KMS-11 (cell line): ENCODE measurements around the gene VWA3A.

Source experiments
- H2AFZ ChIP-seq: fragments of 200-600 bp; sonication (generic); 2 replicates; pipeline ENCODE4 v1.6.1; 2016; ENCODE audit warnings: antibody characterized with exemption, mixed run types, low read depth
- H3K27ac ChIP-seq: fragments of 200-600 bp; sonication (generic); 2 replicates; pipeline ENCODE4 v1.6.1; 2016; ENCODE audit warnings: mild to moderate bottlenecking, mixed run types
- H3K27me3 ChIP-seq: fragments of 200-600 bp; sonication (generic); 2 replicates; pipeline ENCODE4 v1.6.1; 2017; ENCODE audit warnings: mild to moderate bottlenecking, low read depth, mixed run types, moderate library complexity; ENCODE audit not compliant: insufficient read depth
- H3K36me3 ChIP-seq: fragments of 200-600 bp; sonication (generic); 2 replicates; pipeline ENCODE4 v1.6.1; 2017; ENCODE audit warnings: mild to moderate bottlenecking, mixed run types; ENCODE audit not compliant: insufficient read depth
- H3K4me1 ChIP-seq: fragments of 200-600 bp; sonication (generic); 2 replicates; pipeline ENCODE4 v1.6.1; 2016; ENCODE audit warnings: mild to moderate bottlenecking, low read depth, mixed run types; ENCODE audit not compliant: poor library complexity, severe bottlenecking
- H3K4me2 ChIP-seq: fragments of 200-600 bp; sonication (generic); 2 replicates; pipeline ENCODE4 v1.7.0; 2016; ENCODE audit warnings: mild to moderate bottlenecking, mixed run types
- H3K4me3 ChIP-seq: fragments of 200-600 bp; sonication (generic); IDR thresholded peaks from 2 replicates; pipeline ENCODE4 v1.6.1; 2017; ENCODE audit warnings: low read depth, low read length, mixed read lengths; ENCODE audit not compliant: insufficient read depth
- H3K79me2 ChIP-seq: fragments of 200-600 bp; sonication (generic); 2 replicates; pipeline ENCODE4 v1.6.1; 2016; ENCODE audit warnings: low read depth, mixed run types; ENCODE audit not compliant: insufficient read depth
- H3K9ac ChIP-seq: fragments of 200-600 bp; sonication (generic); 2 replicates; pipeline ENCODE4 v1.6.1; 2016; ENCODE audit warnings: mild to moderate bottlenecking, mixed run types
- H4K20me1 ChIP-seq: fragments of 200-600 bp; sonication (generic); 2 replicates; pipeline ENCODE4 v1.6.1; 2016; ENCODE audit warnings: mild to moderate bottlenecking, mixed run types; ENCODE audit not compliant: insufficient read depth
- CTCF ChIP-seq: fragments of 200-600 bp; sonication (generic); conservative IDR thresholded peaks from 2 replicates; pipeline ENCODE4 v1.6.1; 2017; ENCODE audit warnings: low read depth, mild to moderate bottlenecking, antibody characterized with exemption, low read length, moderate library complexity, mixed read lengths

The VWA3A gene

DNA sequence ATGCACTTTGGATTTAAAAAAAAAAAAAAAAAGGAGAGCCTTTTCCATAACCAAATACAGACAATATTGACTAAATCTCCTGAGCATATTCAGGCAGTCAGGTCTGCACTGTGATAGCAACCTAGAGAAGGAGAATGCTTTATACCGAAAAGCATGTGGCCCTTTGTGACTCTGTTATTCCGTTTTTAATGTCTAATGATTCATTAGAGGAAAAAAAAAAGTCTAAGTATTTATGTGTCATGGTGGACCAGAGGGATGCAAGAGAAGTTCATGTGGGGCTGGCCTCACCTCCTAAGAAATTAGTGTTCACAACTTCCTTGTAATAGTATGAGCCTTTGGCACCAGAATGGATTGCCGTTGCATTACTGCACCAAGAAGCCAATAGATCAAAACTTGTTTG lies 11.3 kb upstream of the VWA3A start:
- no peak overlapping the region for H2AFZ ChIP-seq
- no peaks in the 10 kb centered on the region for H3K27me3 ChIP-seq
- no peak overlapping the region for H3K27ac ChIP-seq
- H3K4me2 ChIP-seq = no peak overlapping the region
- no peak overlapping the region for H3K4me3 ChIP-seq
- no peak overlapping the region for H3K9ac ChIP-seq
- no peaks in the 10 kb centered on the region for H3K4me1 ChIP-seq
- no peak for TF ChIP-seq CTCF
- H3K36me3 ChIP-seq = no peaks in the 10 kb centered on the region
- H3K79me2 ChIP-seq = no peaks in the 10 kb centered on the region
- H4K20me1 ChIP-seq = no peaks in the 10 kb centered on the region

GRCh38 chr16:22086440-22086839 lies 5.9 kb upstream of the VWA3A start:
- Histone ChIP-seq H3K4me1 (no peaks in the 10 kb centered on the region), H4K20me1 (no peaks in the 10 kb centered on the region), H3K27me3 (no peaks in the 10 kb centered on the region), H3K4me3 (no peak overlapping the region), H3K4me2 (no peak overlapping the region), H3K9ac (no peak overlapping the region), H2AFZ (no peak overlapping the region), H3K36me3 (no peaks in the 10 kb centered on the region), H3K27ac (no peak overlapping the region), H3K79me2 (no peaks in the 10 kb centered on the region)
- no peak for TF ChIP-seq CTCF

- H3K4me3 ChIP-seq = no peak overlapping the region
- no peaks in the 10 kb centered on the region for H3K27me3 ChIP-seq
- TF ChIP-seq CTCF = no peak
- no peak overlapping the region for H3K9ac ChIP-seq
- no peaks in the 10 kb centered on the region for H3K79me2 ChIP-seq
- no peak overlapping the region for H3K4me2 ChIP-seq
- H3K36me3 ChIP-seq = no peaks in the 10 kb centered on the region
- H4K20me1 ChIP-seq = no peaks in the 10 kb centered on the region
- no peaks in the 10 kb centered on the region for H3K4me1 ChIP-seq
- no peak overlapping the region for H2AFZ ChIP-seq
- H3K27ac ChIP-seq = no peak overlapping the region
Measured at GRCh38 chr16:22088642-22089041, 3.7 kb upstream of the VWA3A start.

DNA sequence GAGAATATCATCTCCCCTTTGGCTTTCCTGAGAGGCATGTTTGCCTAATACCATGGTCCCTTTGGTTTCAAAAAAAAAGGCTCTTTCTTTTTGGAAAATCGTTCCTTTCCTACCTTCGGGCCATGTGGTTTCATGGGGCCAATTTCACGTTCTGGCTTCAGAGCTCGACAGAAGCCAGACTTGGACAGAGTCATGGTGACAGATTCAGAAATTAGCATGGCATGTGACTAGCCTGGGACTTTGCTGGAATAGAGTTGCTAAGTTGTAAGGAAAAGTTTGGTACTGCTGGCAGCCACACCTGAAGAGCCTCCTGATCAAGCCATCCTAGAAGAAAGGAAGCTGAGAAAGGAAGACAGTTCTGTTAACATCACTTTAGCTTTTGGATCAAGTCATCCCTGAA lies 2.4 kb upstream of the VWA3A start:
- Histone ChIP-seq H4K20me1 (no peaks in the 10 kb centered on the region), H3K27me3 (no peaks in the 10 kb centered on the region), H3K9ac (no peak overlapping the region), H3K4me1 (no peaks in the 10 kb centered on the region), H3K36me3 (no peaks in the 10 kb centered on the region), H3K4me2 (no peak overlapping the region), H3K4me3 (no peak overlapping the region), H3K79me2 (no peaks in the 10 kb centered on the region), H3K27ac (no peak overlapping the region), H2AFZ (no peak overlapping the region)
- TF ChIP-seq CTCF = no peak

GRCh38 chr16:22091721-22092120 lies 620 bp upstream of the VWA3A start:
- Histone ChIP-seq H3K36me3 (no peaks in the 10 kb centered on the region), H3K27ac (no peak overlapping the region), H3K27me3 (no peaks in the 10 kb centered on the region), H3K4me1 (no peaks in the 10 kb centered on the region), H3K4me3 (no peak overlapping the region), H4K20me1 (no peaks in the 10 kb centered on the region), H3K79me2 (no peaks in the 10 kb centered on the region), H2AFZ (no peak overlapping the region), H3K9ac (no peak overlapping the region), H3K4me2 (no peak overlapping the region)
- no peak for TF ChIP-seq CTCF
